ENCODE measurements around the gene ASMTL. TPM values are rescaled to one million over a fixed set of nuclear protein-coding genes. Genes with fewer than 3 reads are reported as not detected.
"Not testable (repeated sequence)": the region's sequence is repeated elsewhere in the genome, so short reads cannot be mapped to it uniquely, and the experiment has no call there.

The ASMTL gene
- total RNA-seq, 1 donor from 2014 or later = 23.8 TPM

DNA sequence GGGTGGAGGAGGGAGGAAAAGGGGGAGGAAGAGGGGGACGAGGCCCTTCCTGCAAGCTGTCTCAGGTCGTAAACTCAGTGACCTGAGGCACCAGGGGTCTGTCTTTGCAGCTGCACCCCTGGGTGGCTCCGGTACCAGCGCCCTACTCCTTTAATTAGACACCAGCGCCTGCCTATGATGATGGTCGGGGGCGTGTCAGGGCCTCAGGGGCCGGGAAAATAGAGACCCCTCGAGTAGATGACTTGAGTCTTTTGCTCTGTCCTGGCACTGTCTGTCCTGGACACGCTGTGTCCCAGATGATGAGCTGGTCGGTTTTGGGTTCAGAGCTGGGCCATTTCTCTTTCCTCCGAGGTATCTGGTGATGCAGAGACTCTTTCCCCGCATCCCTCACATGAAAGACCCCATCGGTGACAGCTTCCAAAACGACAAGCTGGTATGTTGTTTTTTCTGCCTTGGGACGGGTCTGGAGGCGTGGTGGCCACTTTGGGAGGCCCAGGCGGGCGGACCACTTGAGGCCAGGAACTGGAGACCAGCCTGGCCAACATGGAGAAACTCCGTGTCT lies 72.0 kb downstream of the ASMTL start:
- H3K9me3 ChIP-seq = no peaks in the 10 kb centered on the region
- no peak overlapping the region for H3K27ac ChIP-seq
- TF ChIP-seq CTCF (IDR thresholded peaks at IDR 0.05) = no peak
- DNase-seq = peak; percentile 56
- no peak overlapping the region for H3K4me3 ChIP-seq
- intact Hi-C loops (cut with DNase I) = no loop called here
- no peaks in the 10 kb centered on the region for H3K27me3 ChIP-seq
- no peaks in the 10 kb centered on the region for H3K4me1 ChIP-seq
- peak; percentile 8 for ATAC-seq
- H3K36me3 ChIP-seq = peaks cover 24% of the 10 kb centered on the region

DNA sequence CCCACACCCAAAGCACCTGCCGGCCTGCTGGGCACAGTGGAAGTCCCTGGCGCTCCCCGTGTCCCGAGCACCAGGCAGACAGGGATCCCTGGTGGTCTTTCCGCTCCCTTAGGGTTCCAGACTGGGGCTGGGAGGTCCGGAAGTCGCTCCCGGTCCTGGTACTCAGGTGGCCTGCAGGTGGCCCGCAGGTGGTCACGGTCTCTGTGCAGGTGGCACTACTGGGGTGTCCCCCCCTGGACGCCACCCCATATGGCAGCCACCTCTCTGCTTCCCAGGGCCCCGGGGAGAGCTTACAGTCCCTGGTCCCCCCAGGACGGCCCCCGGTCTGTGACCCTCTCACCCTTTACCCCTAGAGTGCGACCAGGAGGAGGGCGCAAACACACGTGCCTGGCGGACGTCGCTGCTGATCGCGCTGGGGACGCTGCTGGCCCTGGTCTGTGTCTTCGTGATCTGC lies 74.4 kb downstream of the ASMTL start:
- no peak for TF ChIP-seq CTCF (IDR thresholded peaks at IDR 0.05)
- peaks cover 2% of the 10 kb centered on the region for H3K36me3 ChIP-seq
- H3K9me3 ChIP-seq = no peaks in the 10 kb centered on the region
- no peaks in the 10 kb centered on the region for H3K4me1 ChIP-seq
- no peaks in the 10 kb centered on the region for H3K27me3 ChIP-seq
- DNase-seq (no peak), ATAC-seq (peak; percentile 45)
- no peak overlapping the region for H3K27ac ChIP-seq
- intact Hi-C loops (cut with DNase I) = no loop called here
- H3K4me3 ChIP-seq = no peak overlapping the region

DNA sequence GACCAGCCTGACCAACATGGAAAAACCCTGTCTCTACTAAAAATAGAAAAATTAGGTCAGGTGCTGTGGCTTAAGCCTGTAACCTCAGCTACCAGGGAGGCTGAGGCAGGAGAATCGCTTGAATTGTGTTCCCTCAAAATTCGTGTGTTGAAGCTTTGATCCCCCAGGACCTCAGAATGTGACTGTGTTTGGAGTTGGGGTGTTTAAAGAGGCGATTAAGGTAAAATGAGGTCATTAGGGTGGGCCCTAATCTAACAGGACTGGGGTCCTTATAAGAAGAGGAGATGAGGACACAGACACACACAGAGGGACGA lies 84.4 kb downstream of the ASMTL start:
- TF ChIP-seq CTCF (IDR thresholded peaks at IDR 0.05) = no peak
- Histone ChIP-seq H3K27me3 (no peaks in the 10 kb centered on the region), H3K4me1 (no peaks in the 10 kb centered on the region), H3K36me3 (no peaks in the 10 kb centered on the region), H3K9me3 (no peaks in the 10 kb centered on the region), H3K4me3 (no peak overlapping the region), H3K27ac (no peak overlapping the region)
- DNase-seq = no peak
- ATAC-seq = no peak
- intact Hi-C loops (cut with DNase I) = no loop called here

- H3K9me3 ChIP-seq; H3K27me3 ChIP-seq; H3K36me3 ChIP-seq; H3K4me1 ChIP-seq; H3K4me3 ChIP-seq; DNase-seq; H3K27ac ChIP-seq; ATAC-seq; intact Hi-C loops (cut with DNase I): not testable (repeated sequence)
These were observed 86.3 kb downstream of the ASMTL start for GRCh38 chrX:1366363-1366762.

DNA sequence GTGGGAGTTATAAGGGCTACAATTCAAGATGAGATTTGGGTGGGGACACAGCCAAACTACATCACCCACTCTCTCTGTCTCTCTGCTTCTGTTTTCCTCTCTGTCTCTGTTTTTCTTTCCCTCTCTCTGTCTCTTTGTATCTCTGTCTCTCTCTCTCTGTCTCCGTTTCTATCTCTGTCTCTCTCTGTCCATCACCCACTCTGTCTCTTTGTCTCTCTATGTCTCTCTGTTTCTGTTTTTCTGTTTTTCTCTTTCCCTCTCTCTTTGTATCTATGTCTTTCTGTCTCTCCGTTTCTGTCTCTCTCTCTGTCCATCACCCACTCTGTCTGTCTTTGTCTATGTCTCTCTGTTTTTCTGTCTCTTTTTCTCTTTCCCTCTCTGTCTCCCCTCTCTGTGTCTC lies 90.8 kb downstream of the ASMTL start:
- intact Hi-C loops (cut with DNase I) = no loop called here
- Histone ChIP-seq H3K4me3 (no peak overlapping the region), H3K9me3 (peaks cover 5% of the 10 kb centered on the region), H3K27ac (no peak overlapping the region), H3K27me3 (no peaks in the 10 kb centered on the region), H3K4me1 (no peaks in the 10 kb centered on the region), H3K36me3 (peaks cover 15% of the 10 kb centered on the region)
- no peak for ATAC-seq
- no peak for TF ChIP-seq CTCF (IDR thresholded peaks at IDR 0.05)
- DNase-seq = no peak

DNA sequence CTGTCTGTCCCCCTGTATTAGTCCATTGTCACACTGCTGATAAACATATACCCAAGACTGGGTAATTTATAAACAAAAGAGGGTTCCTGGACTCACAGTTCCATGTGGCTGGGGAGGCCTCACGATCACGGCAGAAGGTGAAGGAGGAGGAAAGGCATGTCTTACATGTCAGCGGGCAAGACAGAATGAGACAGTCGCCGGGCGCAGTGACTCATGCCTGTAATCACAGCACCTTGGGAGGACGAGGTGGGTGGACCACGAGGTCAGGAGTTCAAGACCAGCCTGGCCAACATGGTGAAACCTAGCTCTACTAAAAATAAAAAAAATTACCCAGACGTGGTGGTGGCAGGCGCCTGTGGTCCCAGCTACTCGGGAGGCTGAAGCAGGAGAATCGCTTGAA lies 91.4 kb downstream of the ASMTL start:
- Histone ChIP-seq H3K9me3 (peaks cover 5% of the 10 kb centered on the region), H3K27ac (no peak overlapping the region), H3K4me1 (no peaks in the 10 kb centered on the region), H3K36me3 (peaks cover 15% of the 10 kb centered on the region), H3K4me3 (no peak overlapping the region), H3K27me3 (no peaks in the 10 kb centered on the region)
- DNase-seq = no peak
- intact Hi-C loops (cut with DNase I) = no loop called here
- no peak for TF ChIP-seq CTCF (IDR thresholded peaks at IDR 0.05)
- ATAC-seq = no peak

Measured in upper lobe of right lung (tissue), 1 donor.